Activated T-helper 9 cell treated with anti-CD3 and anti-CD28 coated beads, Interleukin-2, amount 50 U/mL, for 16 hours (primary cell): Measurements from ENCODE around the gene TRIM24.
"Not testable (repeated sequence)": the region's sequence is repeated elsewhere in the genome, so short reads cannot be mapped to it uniquely, and the experiment has no call there.

Experiments used
- DNase-seq: peaks from one replicate; pipeline ENCODE4 v3.0.0-alpha.2; 2020; ENCODE audit warnings: low read depth

The TRIM24 gene

GRCh38 chr7:138460176-138460648 lies at the start of gene TRIM24:
Gene TRIM24, plus strand, starts transcription at chr7:138460259. Its CDS starts 290 bp downstream, at chr7:138460549.
- DNase-seq = no peak

- DNase-seq = not testable (repeated sequence)
Measured at GRCh38 chr7:138412077-138412476, 48.0 kb upstream of the TRIM24 start.

- DNase-seq = not testable (repeated sequence)
Measured at GRCh38 chr7:138412921-138413320, 47.1 kb upstream of the TRIM24 start.

- no peak for DNase-seq
Measured at GRCh38 chr7:138417078-138417700, 42.9 kb upstream of the TRIM24 start.

- DNase-seq = no peak
Measured at GRCh38 chr7:138417764-138418163, 42.3 kb upstream of the TRIM24 start.

GRCh38 chr7:138418403-138418802 lies 41.7 kb upstream of the TRIM24 start:
- not testable (repeated sequence) for DNase-seq

- no peak for DNase-seq
Measured at GRCh38 chr7:138425026-138425425, 35.0 kb upstream of the TRIM24 start.

GRCh38 chr7:138429577-138430250 lies 30.3 kb upstream of the TRIM24 start:
- no peak for DNase-seq

GRCh38 chr7:138431517-138431916 lies 28.5 kb upstream of the TRIM24 start:
- DNase-seq = no peak

- DNase-seq = no peak
Measured at GRCh38 chr7:138433583-138434443, 26.2 kb upstream of the TRIM24 start.

- DNase-seq = no peak
Measured at GRCh38 chr7:138434597-138435019, 25.5 kb upstream of the TRIM24 start.

GRCh38 chr7:138435231-138435919 lies 24.7 kb upstream of the TRIM24 start:
- DNase-seq = no peak

GRCh38 chr7:138436388-138436787 lies 23.7 kb upstream of the TRIM24 start:
- DNase-seq = no peak

- no peak for DNase-seq
Measured at GRCh38 chr7:138440460-138440859, 19.6 kb upstream of the TRIM24 start.

- no peak for DNase-seq
Measured at GRCh38 chr7:138442822-138443221, 17.2 kb upstream of the TRIM24 start.

GRCh38 chr7:138449580-138449979 lies 10.5 kb upstream of the TRIM24 start:
- peak; percentile 19 for DNase-seq

- no peak for DNase-seq
Measured at GRCh38 chr7:138455609-138456008, 4.5 kb upstream of the TRIM24 start.

- no peak for DNase-seq
Measured at GRCh38 chr7:138456220-138456619, 3.8 kb upstream of the TRIM24 start.

GRCh38 chr7:138458576-138459412 lies 1.3 kb upstream of the TRIM24 start:
- DNase-seq = no peak

- peak; percentile 98 for DNase-seq
Measured at GRCh38 chr7:138459413-138460175, 465 bp upstream of the TRIM24 start.
